PC-3 (cell line): ENCODE results near the gene OPN3. TPM values are rescaled to one million over a fixed set of nuclear protein-coding genes. Genes with fewer than 3 reads are reported as not detected.

ENCODE experiments used
- ATAC-seq: fragments of 200-7000 bp; cut with Tn5 transposase; 2 replicates; pipeline ENCODE4 v1.9.1; 2020; ENCODE audit warnings: mild to moderate bottlenecking, moderate library complexity
- BruUV-seq: library from RNA; stranded (reverse); fragments of 400-500 nt; replicated peaks from 2 replicates; lab custom pipeline; 2021; lab: Mats Ljungman, UMichigan
- CTCF ChIA-PET: fragments of 300-600 bp; sonication (Branson Sonifier 250); formaldehyde crosslinking; loops from one replicate; lab custom pipeline; 2022; ENCODE audit warnings: antibody characterized with exemption; lab: Charles Lee
- POLR2A ChIA-PET: fragments of 300-600 bp; sonication (Branson Sonifier 250); formaldehyde crosslinking; loops from one replicate; lab custom pipeline; 2022; ENCODE audit warnings: antibody characterized with exemption; ENCODE audit not compliant: unreplicated experiment; lab: Charles Lee
- DNase-seq: peaks from one replicate; pipeline ENCODE4 v3.0.0-alpha.2; 2015
- H2AFZ ChIP-seq: fragments of 300-600 bp; sonication (generic); 2 replicates; pipeline ENCODE4 v1.6.0; 2016; ENCODE audit warnings: antibody characterized with exemption, low read length
- H3F3A ChIP-seq: fragments of 300-600 bp; sonication (generic); one replicate; pipeline ENCODE4 v1.6.0; 2017; ENCODE audit warnings: antibody characterized with exemption, low read length, control low read depth, mild to moderate bottlenecking; ENCODE audit not compliant: unreplicated experiment
- H3K27ac ChIP-seq: fragments of 300-600 bp; sonication (generic); 2 replicates; pipeline ENCODE4 v1.5.1; 2016; ENCODE audit warnings: mild to moderate bottlenecking, low read length
- H3K27me3 ChIP-seq: fragments of 300-600 bp; sonication (generic); 2 replicates; pipeline ENCODE4 v1.6.1; 2016; ENCODE audit warnings: low read length, mixed read lengths
- H3K36me3 ChIP-seq: fragments of 300-600 bp; sonication (generic); 2 replicates; pipeline ENCODE4 v1.6.1; 2016; ENCODE audit warnings: low read depth, mixed run types, low read length, mixed read lengths
- H3K4me1 ChIP-seq: fragments of 300-600 bp; sonication (generic); 2 replicates; pipeline ENCODE4 v1.5.1; 2016; ENCODE audit warnings: low read length; ENCODE audit not compliant: insufficient read depth
- H3K4me2 ChIP-seq: fragments of 300-600 bp; sonication (generic); 2 replicates; pipeline ENCODE4 v1.6.0; 2016; ENCODE audit warnings: low read length
- H3K4me3 ChIP-seq: fragments of 300-600 bp; sonication (generic); 2 replicates; pipeline ENCODE4 v1.5.1; 2016; ENCODE audit warnings: mild to moderate bottlenecking, low read length, mixed read lengths
- H3K79me2 ChIP-seq: fragments of 300-600 bp; sonication (generic); 2 replicates; pipeline ENCODE4 v1.6.1; 2017; ENCODE audit warnings: low read length, mixed read lengths
- H3K9ac ChIP-seq: fragments of 300-600 bp; sonication (generic); 2 replicates; pipeline ENCODE4 v1.6.0; 2016; ENCODE audit warnings: mild to moderate bottlenecking, low read length
- H3K9me2 ChIP-seq: fragments of 300-600 bp; sonication (generic); replicated peaks from 2 replicates; pipeline ENCODE4 v1.6.1; 2016; ENCODE audit warnings: mixed run types, low read length, mixed read lengths
- H3K9me3 ChIP-seq: fragments of 300-600 bp; sonication (generic); 2 replicates; pipeline ENCODE4 v1.6.1; 2016; ENCODE audit warnings: low read length, mixed read lengths
- H4K20me1 ChIP-seq: fragments of 300-600 bp; sonication (generic); 2 replicates; pipeline ENCODE4 v1.6.1; 2016; ENCODE audit warnings: low read length, mixed read lengths
- CTCF ChIP-seq: fragments of 300-600 bp; sonication (generic); conservative IDR thresholded peaks from 2 replicates; pipeline ENCODE4 v1.5.1; 2017; ENCODE audit warnings: antibody characterized with exemption, low read depth, mild to moderate bottlenecking, low read length
- EZH2 ChIP-seq: fragments of 300-600 bp; sonication (generic); IDR thresholded peaks from one replicate; pipeline ENCODE4 v1.6.1; 2017; ENCODE audit warnings: antibody characterized with exemption, mild to moderate bottlenecking, low read length; ENCODE audit not compliant: unreplicated experiment
- EZH2phosphoT487 ChIP-seq: fragments of 300-600 bp; sonication (generic); IDR thresholded peaks from 2 replicates; pipeline ENCODE4 v1.6.1; 2018; ENCODE audit warnings: mild to moderate bottlenecking, antibody characterized with exemption, low read length, borderline replicate concordance
- intact Hi-C: fragments of 100-400 bp; cut with micrococcal nuclease; formaldehyde crosslinking; loops from 2 replicates; pipeline ENCODE4 v1.9.0; 2023
- total RNA-seq: library from RNA; depleted of rRNA; stranded (reverse); fragments of >200 nt; gene quantifications from 2 replicates; pipeline ENCODE4 v1.2.3, GENCODE V29; 2014

OPN3 gene
- total RNA-seq, 1 experiment from 2014 or later: 44.8 TPM

DNA sequence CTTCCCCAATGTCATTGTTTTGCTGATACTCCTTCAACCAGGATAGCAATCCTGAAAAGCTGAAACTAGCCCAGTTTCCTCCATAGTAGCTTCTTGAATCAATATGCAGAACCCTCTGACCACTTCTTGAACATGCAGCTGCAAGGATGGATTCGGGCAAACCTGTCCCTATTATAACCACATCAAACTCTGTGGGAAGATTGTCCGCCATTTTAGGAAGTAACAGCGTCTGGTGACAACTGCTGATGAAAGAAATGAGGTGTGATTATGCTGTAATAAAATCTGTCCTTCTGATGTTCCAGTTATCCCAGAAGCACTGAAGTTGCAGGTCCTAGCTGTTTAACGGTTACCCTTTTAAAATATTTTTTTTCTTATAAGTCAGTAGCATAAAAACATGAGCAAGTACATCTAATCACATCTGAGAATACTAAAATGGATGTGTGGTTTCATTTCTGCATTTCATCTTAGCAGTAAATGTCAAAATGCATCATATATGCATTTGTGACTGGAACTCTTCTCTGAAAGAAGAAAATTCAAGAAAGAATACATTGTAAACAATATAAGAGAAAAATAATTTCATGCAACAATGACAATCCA is 4.5 kb downstream of the OPN3 start:
- no peak for DNase-seq
- POLR2A ChIA-PET: no interaction called here

GRCh38 chr1:241632987-241633386 is 7.2 kb downstream of the OPN3 start:
- no TSS peak for BruUV-seq
- H2AFZ ChIP-seq: no peak overlapping the region
- ATAC-seq (no peak), DNase-seq (no peak)
- POLR2A ChIA-PET: no interaction called here
- TF ChIP-seq CTCF (no peak), EZH2phosphoT487 (no peak), EZH2 (no peak)
- no peaks in the 10 kb centered on the region for H3F3A ChIP-seq
- CTCF ChIA-PET: interaction anchor here (0.6 kb wide), 1 partner anchor 123 kb away, joined by 3 read pairs; no protein-coding TSS in a partner anchor
- intact Hi-C loops: no loop called here
- H3K79me2 ChIP-seq: peaks cover 65% of the 10 kb centered on the region
- no peaks in the 10 kb centered on the region for H3K27me3 ChIP-seq
- no peaks in the 10 kb centered on the region for H3K9me3 ChIP-seq
- peaks cover 22% of the 10 kb centered on the region for H4K20me1 ChIP-seq
- H3K9ac ChIP-seq: no peak overlapping the region
- H3K4me1 ChIP-seq: peaks cover 21% of the 10 kb centered on the region
- H3K4me3 ChIP-seq: no peak overlapping the region
- H3K9me2 ChIP-seq: no peaks in the 10 kb centered on the region
- peaks cover 31% of the 10 kb centered on the region for H3K36me3 ChIP-seq
- H3K4me2 ChIP-seq: no peak overlapping the region
- no peak overlapping the region for H3K27ac ChIP-seq

More for the DNA sequence above, 4.5 kb downstream of the OPN3 start:
- no peaks in the 10 kb centered on the region for H3K27me3 ChIP-seq
- H3K4me2 ChIP-seq: no peak overlapping the region
- BruUV-seq: no TSS peak
- peaks cover 30% of the 10 kb centered on the region for H3K4me1 ChIP-seq
- CTCF ChIA-PET: no interaction called here
- no peaks in the 10 kb centered on the region for H3K9me2 ChIP-seq
- H4K20me1 ChIP-seq: peaks cover 34% of the 10 kb centered on the region
- H3F3A ChIP-seq: no peaks in the 10 kb centered on the region
- no peak for TF ChIP-seq CTCF
- TF ChIP-seq EZH2: no peak
- TF ChIP-seq EZH2phosphoT487: no peak
- intact Hi-C loops: no loop called here
- H3K27ac ChIP-seq: no peak overlapping the region
- H3K9ac ChIP-seq: no peak overlapping the region
- ATAC-seq: no peak
- peaks cover 77% of the 10 kb centered on the region for H3K79me2 ChIP-seq
- no peak overlapping the region for H2AFZ ChIP-seq
- no peaks in the 10 kb centered on the region for H3K9me3 ChIP-seq
- peaks cover 31% of the 10 kb centered on the region for H3K36me3 ChIP-seq
- H3K4me3 ChIP-seq: no peak overlapping the region

GRCh38 chr1:241631674-241632073 is 8.5 kb downstream of the OPN3 start:
- intact Hi-C loops: no loop called here
- ChIA-PET POLR2A (no interaction called here), CTCF (no interaction called here)
- ATAC-seq (no peak), DNase-seq (no peak)
- H3K4me1 ChIP-seq: peaks cover 16% of the 10 kb centered on the region
- TF ChIP-seq EZH2phosphoT487 (no peak), EZH2 (no peak), CTCF (no peak)
- H3K36me3 ChIP-seq: peaks cover 31% of the 10 kb centered on the region
- no peak overlapping the region for H3K9ac ChIP-seq
- no peak overlapping the region for H2AFZ ChIP-seq
- no peaks in the 10 kb centered on the region for H3F3A ChIP-seq
- no TSS peak for BruUV-seq
- no peaks in the 10 kb centered on the region for H3K9me2 ChIP-seq
- no peak overlapping the region for H3K4me3 ChIP-seq
- peaks cover 52% of the 10 kb centered on the region for H3K79me2 ChIP-seq
- peaks cover 9% of the 10 kb centered on the region for H4K20me1 ChIP-seq
- H3K27ac ChIP-seq: no peak overlapping the region
- no peaks in the 10 kb centered on the region for H3K9me3 ChIP-seq
- H3K4me2 ChIP-seq: no peak overlapping the region
- no peaks in the 10 kb centered on the region for H3K27me3 ChIP-seq
